Measurements from ENCODE around the gene PRKCE.

- no peak for TF ChIP-seq TCF7L2 (IDR thresholded peaks at IDR 0.05; ENCODE audit: borderline replicate concordance, extremely low read depth, insufficient read depth, insufficient read length)
- TF ChIP-seq CTCF (IDR thresholded peaks at IDR 0.05 in 2 of 3, conservative IDR thresholded peaks at IDR 0.05 in 1 of 3; ENCODE audit: borderline replicate concordance in 1 of 3, insufficient read depth in 1 of 3, low read depth in 2 of 3, low read length in 2 of 3): no peak
- TF ChIP-seq POLR2A (IDR thresholded peaks at IDR 0.05; ENCODE audit: borderline replicate concordance, extremely low read depth, insufficient read depth, insufficient read length): no peak
- no peak for TF ChIP-seq POLR2AphosphoS5 (IDR thresholded peaks at IDR 0.05; ENCODE audit: low read depth, low read length)
- TF ChIP-seq ELF1 (IDR thresholded peaks at IDR 0.05; ENCODE audit: borderline replicate concordance, low read depth): no peak
- no peak for TF ChIP-seq EZH2phosphoT487 (IDR thresholded peaks at IDR 0.05; ENCODE audit: borderline replicate concordance)
- no peak for TF ChIP-seq EZH2 (IDR thresholded peaks at IDR 0.05)
- TF ChIP-seq CEBPB (IDR thresholded peaks at IDR 0.05; ENCODE audit: low read depth): no peak
- no peak for TF ChIP-seq JUND (IDR thresholded peaks at IDR 0.05)
- TF ChIP-seq CBX3 (IDR thresholded peaks at IDR 0.05; ENCODE audit: low read depth): no peak
Observed at GRCh38 chr2:46076251-46076650, 424.8 kb downstream of the PRKCE start.
